NCI-H226 (cell line): ENCODE data around the gene C4BPA.

Source experiments
- DNase-seq: peaks from one replicate; pipeline ENCODE4 v3.0.0-alpha.2; 2015

Gene C4BPA

GRCh38 chr1:207194197-207194596 lies 90.2 kb downstream of the C4BPA start:
- DNase-seq: no peak
